Lung microvascular endothelial cell (primary cell): ENCODE data around the gene PIGO. TPM values are rescaled to one million over a fixed set of nuclear protein-coding genes. Genes with fewer than 3 reads are reported as not detected.

Experiments used
- total RNA-seq: library from RNA; depleted of rRNA; stranded (reverse); fragments of >200 nt; gene quantifications from 2 replicates; pipeline ENCODE4 v1.2.1, GENCODE V29; 2014

Gene PIGO
- total RNA-seq, 1 donor from 2014 or later = 8.7 TPM

Other genes with a start within 250 kb of the PIGO start
- not detected in 2 replicates for gene PHF24, start 138.3 kb downstream of the PIGO start, total RNA-seq
- 2.4 and 3.1 TPM in 2 replicates for gene DNAJB5, start 106.8 kb downstream of the PIGO start, total RNA-seq
- 443 and 473 TPM in 2 replicates for gene VCP, start 24.0 kb downstream of the PIGO start, total RNA-seq
- gene FANCG, start 16.6 kb downstream of the PIGO start, total RNA-seq = 9.7 and 13.3 TPM in 2 replicates
- 153 and 167 TPM in 2 replicates for gene STOML2, start 6.5 kb upstream of the PIGO start, total RNA-seq
- gene ATOSB, start 19.3 kb upstream of the PIGO start, total RNA-seq = 5.6 and 7.4 TPM in 2 replicates
- 16.3 and 20.4 TPM in 2 replicates for gene UNC13B, start 65.4 kb upstream of the PIGO start, total RNA-seq